GM21526 (cell line): ENCODE results near the gene ACP6.
"Not testable (repeated sequence)": the region's sequence is repeated elsewhere in the genome, so short reads cannot be mapped to it uniquely, and the experiment has no call there.

Experiments
- ATAC-seq: cut with Tn5 transposase; IDR thresholded peaks from one replicate; pipeline ENCODE4 v1.9.1; 2021; ENCODE audit warnings: moderate library complexity; ENCODE audit not compliant: unreplicated experiment, low FRiP score

Gene ACP6

GRCh38 chr1:147670319-147671001 lies at the start of gene ACP6:
TSS of gene ACP6 (minus strand) at chr1:147670524. CDS start at chr1:147670048, 476 bp downstream.
- peak; percentile 93 for ATAC-seq

DNA sequence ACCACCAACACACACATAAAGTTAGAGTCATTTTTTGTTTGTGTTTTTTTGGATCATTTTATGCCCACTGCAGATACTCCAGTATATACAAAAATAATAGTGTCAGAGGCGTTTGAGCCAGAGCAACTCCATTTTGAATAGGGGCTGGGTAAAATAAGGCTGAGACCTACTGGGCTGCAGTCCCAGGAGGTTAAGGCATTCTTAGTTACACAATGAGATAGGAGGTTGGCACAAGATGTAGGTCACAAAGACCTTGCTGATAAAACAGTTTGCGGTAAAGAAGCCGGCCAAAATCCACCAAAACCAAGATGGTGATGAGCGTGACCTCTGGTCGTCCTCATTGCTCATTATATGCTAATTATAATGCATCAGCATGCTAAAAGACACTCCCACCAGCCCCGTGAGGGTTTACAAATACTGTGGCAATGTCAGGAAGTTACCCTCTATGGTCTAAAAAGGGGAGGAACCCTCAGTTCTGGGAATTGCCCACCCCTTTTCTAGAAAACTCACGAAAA lies 49.4 kb upstream of the ACP6 start:
- no peak for ATAC-seq

GRCh38 chr1:147719029-147719698 lies 48.8 kb upstream of the ACP6 start:
- ATAC-seq: no peak

GRCh38 chr1:147717706-147718097 lies 47.4 kb upstream of the ACP6 start:
- no peak for ATAC-seq

- ATAC-seq: no peak
Measured at GRCh38 chr1:147717051-147717705, 46.9 kb upstream of the ACP6 start.

DNA sequence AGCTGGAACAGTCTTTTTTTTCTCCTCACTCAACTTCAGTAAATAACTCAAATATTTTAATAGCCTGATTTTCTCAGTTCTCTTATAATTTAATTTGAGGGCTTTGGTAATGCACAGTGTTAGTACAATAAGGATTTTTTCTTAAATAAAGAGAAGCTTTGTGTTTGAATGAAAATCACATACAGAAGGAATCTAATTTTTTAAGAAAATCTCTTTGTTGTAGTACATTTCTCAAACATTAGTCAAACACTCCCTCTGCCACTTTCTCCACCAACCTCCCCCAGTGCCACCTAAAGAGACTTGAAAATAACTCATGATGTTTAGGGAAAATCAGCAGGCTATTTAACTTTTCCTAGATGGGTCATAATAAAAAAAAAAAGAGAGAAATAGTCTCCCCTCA lies 42.3 kb upstream of the ACP6 start:
- no peak for ATAC-seq

DNA sequence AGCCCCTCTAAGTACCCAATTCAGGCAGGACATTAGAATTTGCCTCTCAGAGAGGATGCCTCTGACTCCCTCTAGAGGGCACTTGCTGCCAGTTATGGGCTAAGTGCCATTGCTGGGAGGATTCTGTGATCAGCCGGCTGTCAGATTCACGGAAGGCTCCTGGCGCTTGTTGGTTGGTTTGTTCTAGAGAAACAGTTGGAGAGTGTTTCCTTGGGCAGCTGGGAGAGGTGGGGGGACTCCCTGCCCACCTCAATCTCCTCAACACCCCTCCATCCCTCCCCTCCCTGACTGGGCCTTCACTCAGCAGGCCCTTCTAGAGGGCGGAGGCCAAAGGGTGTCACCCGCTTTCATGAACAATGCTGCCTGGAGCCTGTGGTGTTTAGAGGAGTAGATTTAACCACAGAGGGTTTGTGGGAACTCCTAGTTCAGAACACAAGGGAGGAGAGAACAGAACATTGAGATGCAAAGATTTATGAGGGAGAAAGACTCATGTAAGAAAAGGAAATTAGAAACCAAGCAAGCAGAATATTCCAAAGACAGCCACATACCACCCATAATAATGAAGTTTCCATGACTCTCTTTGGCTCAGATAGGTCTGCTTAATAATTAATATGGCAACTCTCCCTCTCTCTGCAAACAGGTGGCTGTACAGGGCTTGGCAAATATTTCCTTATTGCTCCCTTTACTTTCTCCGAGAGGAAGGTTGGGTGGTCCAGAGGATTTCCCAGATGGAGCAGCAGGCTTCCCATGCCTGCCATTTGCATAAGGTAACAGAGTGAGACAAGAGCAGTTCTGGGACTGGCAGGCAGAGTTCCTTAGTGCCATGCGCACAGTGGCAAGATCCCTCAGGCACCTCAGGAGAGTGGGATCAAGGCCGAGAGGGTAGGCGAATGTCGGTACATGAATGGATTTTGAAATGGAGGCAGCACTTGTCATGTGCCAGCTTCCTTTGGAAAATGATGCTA lies 30.0 kb upstream of the ACP6 start:
- ATAC-seq: no peak

DNA sequence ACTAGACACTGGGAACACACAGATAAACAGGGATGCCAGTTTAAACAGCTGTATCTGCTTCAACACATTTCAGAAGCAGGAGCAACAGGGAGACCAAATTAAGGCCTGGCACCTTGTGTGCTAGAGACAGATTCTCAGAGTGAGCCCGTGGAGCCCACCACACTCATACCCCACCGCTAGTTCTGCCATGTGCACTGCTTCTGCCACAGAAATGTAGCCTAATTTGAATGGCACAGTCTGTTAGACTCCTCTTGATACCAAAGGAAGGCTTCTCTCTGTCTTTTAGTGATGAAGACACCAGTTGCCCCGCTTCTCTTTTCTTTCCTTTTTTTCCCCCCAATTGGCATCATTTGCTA lies 29.3 kb upstream of the ACP6 start:
- ATAC-seq: no peak

- no peak for ATAC-seq
Measured at GRCh38 chr1:147683163-147683763, 12.9 kb upstream of the ACP6 start.

DNA sequence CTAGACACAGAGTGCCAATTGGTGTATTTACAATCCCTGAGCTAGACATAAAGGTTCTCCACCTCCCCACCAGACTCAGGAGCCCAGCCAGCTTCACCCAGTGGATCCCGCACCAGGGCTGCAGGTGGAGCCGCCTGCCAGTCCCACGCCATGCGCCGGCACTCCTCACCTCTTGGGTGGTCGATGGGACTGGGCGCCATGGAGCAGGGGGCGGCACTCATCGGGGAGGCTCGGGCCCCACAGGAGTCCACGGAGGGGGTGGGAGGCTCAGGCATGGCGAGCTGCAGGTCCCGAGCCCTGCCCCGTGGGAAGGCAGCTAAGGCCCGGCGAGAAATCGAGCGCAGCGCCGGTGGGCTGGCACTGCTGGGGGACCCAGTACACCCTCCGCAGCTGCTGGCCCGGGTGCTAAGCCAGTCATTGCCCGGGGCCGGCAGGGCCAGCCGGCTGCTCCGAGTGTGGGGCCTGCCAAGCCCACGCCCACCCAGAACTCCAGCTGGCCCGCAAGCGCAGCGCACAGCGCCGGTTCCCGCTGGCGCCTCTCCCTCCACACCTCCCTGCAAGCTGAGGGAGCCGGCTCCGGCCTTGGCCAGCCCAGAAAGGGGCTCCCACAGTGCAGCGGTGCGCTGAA lies 10.4 kb upstream of the ACP6 start:
- not testable (repeated sequence) for ATAC-seq

DNA sequence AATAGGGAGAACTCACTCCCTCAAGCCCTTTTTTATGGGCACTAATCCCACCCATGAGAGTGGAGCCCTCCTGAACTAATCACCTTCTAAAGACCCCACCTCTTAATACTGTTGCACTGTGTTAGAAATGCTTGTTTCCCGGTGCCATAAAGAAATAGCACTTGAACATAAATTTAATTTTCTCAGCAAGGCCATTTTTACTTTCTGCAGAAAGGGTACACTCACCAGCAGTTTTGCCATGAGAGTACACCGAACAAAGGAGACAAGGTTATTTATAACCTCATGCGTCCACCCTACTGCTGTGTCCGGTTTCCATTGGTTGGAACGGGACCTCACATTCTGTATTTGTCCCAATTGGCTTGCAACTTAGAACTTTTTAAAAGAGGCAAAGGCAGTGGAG lies 7.4 kb upstream of the ACP6 start:
- not testable (repeated sequence) for ATAC-seq

GRCh38 chr1:147676311-147677085 lies 6.2 kb upstream of the ACP6 start:
- no peak for ATAC-seq

DNA sequence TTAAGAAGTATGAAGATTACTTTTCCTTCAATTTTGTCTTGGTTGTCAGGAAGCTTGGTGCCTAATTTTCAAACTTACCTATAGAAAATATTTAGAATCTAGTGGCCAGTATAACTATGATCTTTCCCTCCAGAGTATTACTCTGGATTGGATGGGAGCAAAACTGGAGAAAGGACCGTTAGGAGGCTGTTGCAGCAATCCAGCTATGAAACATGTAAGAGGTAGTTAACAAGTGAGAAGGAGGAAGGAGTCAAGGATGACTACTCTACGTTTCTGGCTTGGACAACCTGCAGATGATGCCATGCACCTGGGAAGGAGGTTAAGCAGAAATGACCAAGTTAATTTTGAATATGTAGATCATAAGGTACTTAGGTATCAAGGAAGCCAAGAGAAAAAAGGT lies 3.5 kb upstream of the ACP6 start:
- ATAC-seq: no peak

DNA sequence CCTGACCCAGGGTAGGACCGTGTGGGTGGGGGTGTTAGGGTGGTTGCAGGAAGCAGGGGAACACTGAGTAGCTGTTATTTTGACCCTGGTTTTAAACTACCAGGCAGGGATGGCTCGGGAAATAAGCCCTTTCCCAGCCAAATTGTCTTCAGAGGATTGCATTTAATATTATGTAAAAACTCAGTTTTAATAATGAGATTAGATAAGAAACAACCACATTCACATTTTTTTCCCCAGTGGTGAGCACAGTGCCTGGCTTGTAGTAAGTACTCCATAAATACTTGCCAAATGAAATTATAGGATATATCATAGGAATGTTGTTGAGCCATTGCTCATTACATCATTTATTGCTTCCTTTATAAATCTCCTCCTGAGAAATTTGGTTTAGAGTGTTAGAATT lies 3.1 kb upstream of the ACP6 start:
- ATAC-seq: no peak

GRCh38 chr1:147669469-147670318 lies 630 bp downstream of the ACP6 start:
- ATAC-seq: peak; percentile 36

- no peak for ATAC-seq
Measured at GRCh38 chr1:147665521-147665920, 4.8 kb downstream of the ACP6 start.

DNA sequence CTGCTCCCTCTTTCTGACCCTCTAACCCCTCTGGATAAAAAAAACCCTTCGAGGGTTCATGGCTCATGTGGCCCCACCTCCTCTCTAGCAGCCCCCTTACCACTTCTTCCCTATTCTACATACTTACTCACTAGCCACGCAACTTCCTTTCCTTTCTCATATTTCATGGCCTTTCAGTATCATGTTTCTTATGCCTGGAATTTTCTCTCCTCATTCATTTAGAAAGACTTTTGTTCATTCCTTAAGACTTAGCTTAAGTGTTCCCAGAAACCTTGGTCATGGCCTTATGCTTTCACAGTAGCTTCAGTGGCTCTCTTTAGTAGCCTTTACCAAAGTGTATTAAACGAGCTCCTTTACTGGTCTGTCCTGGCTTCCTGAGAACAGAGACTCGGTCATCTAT lies 6.1 kb downstream of the ACP6 start:
- ATAC-seq: no peak

- ATAC-seq: no peak
Measured at GRCh38 chr1:147654511-147654910, 15.8 kb downstream of the ACP6 start.
